MCF 10A (cell line): Measurements from ENCODE around the gene MAP3K12. TPM values are rescaled to one million over a fixed set of nuclear protein-coding genes. Genes with fewer than 3 reads are reported as not detected.

Source experiments
- BruUV-seq: library from RNA; stranded (reverse); fragments of 400-500 nt; replicated peaks from 2 replicates; lab custom pipeline; 2021; lab: Mats Ljungman, UMichigan
- CTCF ChIA-PET: fragments of 300-600 bp; sonication (Branson Sonifier 250); formaldehyde crosslinking; extraction: SDS; loops from one replicate; lab custom pipeline; 2021; ENCODE audit warnings: antibody characterized with exemption, inconsistent platforms; lab: Yijun Ruan, JAX
- POLR2A ChIA-PET: fragments of 300-600, 350-650 bp; sonication (Branson Sonifier 250); formaldehyde crosslinking; extraction: SDS; loops from one replicate; lab custom pipeline; 2020; ENCODE audit warnings: antibody characterized with exemption, inconsistent platforms; lab: Yijun Ruan, JAX
- DNase-seq: peaks from one replicate; pipeline ENCODE4 v3.0.0-alpha.2; 2018; ENCODE audit not compliant: unreplicated experiment
- H3K27ac Mint-ChIP-seq: one replicate; pipeline ENCODE4 v1.8.0; 2022; ENCODE audit warnings: mild to moderate bottlenecking, low read depth, mixed read lengths; ENCODE audit not compliant: unreplicated experiment
- H3K27me3 Mint-ChIP-seq: one replicate; pipeline ENCODE4 v1.8.0; 2022; ENCODE audit warnings: mixed read lengths; ENCODE audit not compliant: insufficient read depth, unreplicated experiment
- H3K36me3 Mint-ChIP-seq: one replicate; pipeline ENCODE4 v1.8.0; 2022; ENCODE audit warnings: mild to moderate bottlenecking, moderate library complexity, mixed read lengths; ENCODE audit not compliant: insufficient read depth, unreplicated experiment
- H3K4me1 Mint-ChIP-seq: one replicate; pipeline ENCODE4 v1.8.0; 2022; ENCODE audit warnings: mixed read lengths; ENCODE audit not compliant: insufficient read depth, unreplicated experiment
- H3K4me3 Mint-ChIP-seq: one replicate; pipeline ENCODE4 v1.8.0; 2022; ENCODE audit warnings: mild to moderate bottlenecking, moderate library complexity, mixed read lengths; ENCODE audit not compliant: unreplicated experiment
- H3K9me3 Mint-ChIP-seq: one replicate; pipeline ENCODE4 v1.8.0; 2022; ENCODE audit warnings: mixed read lengths; ENCODE audit not compliant: unreplicated experiment
- CTCF ChIP-seq: fragments of 200-600 bp; IDR thresholded peaks from one replicate; pipeline ENCODE4 v1.8.0; 2022; ENCODE audit warnings: antibody characterized with exemption, mild to moderate bottlenecking; ENCODE audit not compliant: unreplicated experiment
- intact Hi-C: fragments of 100-400 bp; cut with micrococcal nuclease; formaldehyde crosslinking; loops from 2 replicates; pipeline ENCODE4 v1.14.1; 2022
- total RNA-seq: library from RNA; stranded (reverse); gene quantifications from 2 replicates; pipeline ENCODE4 v1.2.3, GENCODE V29; 2022

Gene MAP3K12
- total RNA-seq, 1 experiment from 2014 or later, result 4.6 TPM

- POLR2A ChIA-PET, result interaction anchor here (0.6 to 1.5 kb wide), 8 partner anchors 8 to 360 kb away, joined by 3 to 7 read pairs (median 3); partner anchors contain the start of genes PRR13 and TARBP2
- peaks cover 21% of the 10 kb centered on the region for H3K4me1 Mint-ChIP-seq
- CTCF ChIA-PET, result interaction anchor here (0.6 to 1.6 kb wide), 5 partner anchors 13 to 312 kb away, joined by 3 to 5 read pairs (median 4); partner anchors contain the start of gene AAAS
- H3K27ac Mint-ChIP-seq, result no peak overlapping the region
- no peaks in the 10 kb centered on the region for H3K27me3 Mint-ChIP-seq
- no peak overlapping the region for H3K4me3 Mint-ChIP-seq
- no peaks in the 10 kb centered on the region for H3K9me3 Mint-ChIP-seq
- peak; percentile 61 for DNase-seq
- BruUV-seq, result no TSS peak
- H3K36me3 Mint-ChIP-seq, result peaks cover 5% of the 10 kb centered on the region
- intact Hi-C loops, result no loop called here
- TF ChIP-seq CTCF, result no peak
These were observed 68.1 kb downstream of the MAP3K12 start for GRCh38 chr12:53431187-53431586.

- intact Hi-C loops, result no loop called here
These were observed 69.1 kb downstream of the MAP3K12 start for GRCh38 chr12:53430116-53430515.

More at GRCh38 chr12:53430116-53430515, 69.1 kb downstream of the MAP3K12 start:
- Mint-ChIP-seq H3K4me3 (no peak overlapping the region), H3K36me3 (peaks cover 5% of the 10 kb centered on the region), H3K9me3 (no peaks in the 10 kb centered on the region), H3K4me1 (peaks cover 21% of the 10 kb centered on the region), H3K27me3 (no peaks in the 10 kb centered on the region), H3K27ac (no peak overlapping the region)
- DNase-seq, result no peak
- TF ChIP-seq CTCF, result no peak
- POLR2A ChIA-PET, result interaction anchor here (1.2 kb wide), 1 partner anchor 21 kb away, joined by 5 read pairs; no protein-coding TSS in a partner anchor
- CTCF ChIA-PET, result interaction anchor here (0.7 to 1.6 kb wide), 3 partner anchors 78 to 109 kb away, joined by 3 to 5 read pairs (median 4); partner anchors contain the start of gene AAAS
- no TSS peak for BruUV-seq

Other genes starting within 250 kb of the MAP3K12 start
- gene ESPL1, start 231.2 kb downstream of the MAP3K12 start, total RNA-seq, result 9.8 and 12.1 TPM in 2 replicates
- 205 and 229 TPM in 2 replicates for gene PFDN5, start 203.9 kb downstream of the MAP3K12 start, total RNA-seq
- gene MYG1, start 199.8 kb downstream of the MAP3K12 start, total RNA-seq, result 79.8 and 80.9 TPM in 2 replicates
- 52.7 and 60.5 TPM in 2 replicates for gene AAAS, start 177.8 kb downstream of the MAP3K12 start, total RNA-seq
- gene SP7, start 163.1 kb downstream of the MAP3K12 start, total RNA-seq, result not detected in 2 replicates
- 72.9 and 76.6 TPM in 2 replicates for gene SP1, start 119.3 kb downstream of the MAP3K12 start, total RNA-seq
- gene AMHR2, start 75.6 kb downstream of the MAP3K12 start, total RNA-seq, result not detected in 2 replicates
- gene PRR13, start 57.7 kb downstream of the MAP3K12 start, total RNA-seq, result 147 and 173 TPM in 2 replicates
- gene PCBP2, start 47.4 kb downstream of the MAP3K12 start, total RNA-seq, result 994 and 1,037 TPM in 2 replicates
- 26.4 and 27.8 TPM in 2 replicates for gene TARBP2, start 1.8 kb upstream of the MAP3K12 start, total RNA-seq
- gene NPFF, start 8.0 kb upstream of the MAP3K12 start, total RNA-seq, result not detected in 2 replicates
- gene ATF7, start 126.9 kb upstream of the MAP3K12 start, total RNA-seq, result 39.6 and 40.8 TPM in 2 replicates
- 328 and 381 TPM in 2 replicates for gene ATP5MC2, start 176.6 kb upstream of the MAP3K12 start, total RNA-seq
- 49.4 and 74.6 TPM in 2 replicates for gene CALCOCO1, start 228.0 kb upstream of the MAP3K12 start, total RNA-seq